Measurements from ENCODE around the gene AHDC1.
A peak's percentile ranks its signal among the peaks of the same experiment; 100 is the strongest.

DNA sequence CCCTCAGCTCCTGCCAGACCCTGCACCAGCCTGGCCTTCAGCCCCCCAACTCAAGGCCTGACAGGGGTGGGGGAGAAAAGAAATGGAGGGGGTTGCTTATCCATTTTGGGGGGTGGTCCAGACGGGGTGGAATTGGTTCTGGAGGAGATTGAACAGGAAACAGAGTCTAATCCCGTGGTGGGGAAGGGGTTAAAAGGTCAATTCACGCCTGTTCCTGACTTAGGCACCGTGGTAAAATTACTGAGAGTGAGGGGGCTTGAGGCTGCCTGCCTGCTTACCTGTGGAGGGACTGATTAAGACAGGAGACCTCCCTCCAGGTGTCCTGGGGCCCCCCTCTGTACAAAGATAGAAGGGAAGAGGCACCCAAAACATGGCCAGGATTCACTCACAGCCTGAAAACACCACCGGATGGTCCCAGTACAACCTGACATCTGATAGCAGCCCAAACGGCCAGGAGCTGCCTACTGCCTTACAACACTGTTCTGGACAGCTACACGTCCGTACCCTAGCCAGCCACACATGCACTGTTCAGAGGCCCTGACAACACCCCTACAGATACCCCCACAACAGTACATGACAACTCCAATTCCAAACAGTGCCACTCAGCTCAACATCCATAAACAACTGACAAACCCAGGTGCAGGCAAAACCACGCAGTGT lies 31.8 kb downstream of the AHDC1 start:
- no peak for TF ChIP-seq GABPB1 (CRISPR knock-in tag; IDR thresholded peaks at IDR 0.05)
- TF ChIP-seq CBFB (CRISPR knock-in tag; IDR thresholded peaks at IDR 0.05; ENCODE audit: low read depth), result no peak
- TF ChIP-seq, protein P1, sequence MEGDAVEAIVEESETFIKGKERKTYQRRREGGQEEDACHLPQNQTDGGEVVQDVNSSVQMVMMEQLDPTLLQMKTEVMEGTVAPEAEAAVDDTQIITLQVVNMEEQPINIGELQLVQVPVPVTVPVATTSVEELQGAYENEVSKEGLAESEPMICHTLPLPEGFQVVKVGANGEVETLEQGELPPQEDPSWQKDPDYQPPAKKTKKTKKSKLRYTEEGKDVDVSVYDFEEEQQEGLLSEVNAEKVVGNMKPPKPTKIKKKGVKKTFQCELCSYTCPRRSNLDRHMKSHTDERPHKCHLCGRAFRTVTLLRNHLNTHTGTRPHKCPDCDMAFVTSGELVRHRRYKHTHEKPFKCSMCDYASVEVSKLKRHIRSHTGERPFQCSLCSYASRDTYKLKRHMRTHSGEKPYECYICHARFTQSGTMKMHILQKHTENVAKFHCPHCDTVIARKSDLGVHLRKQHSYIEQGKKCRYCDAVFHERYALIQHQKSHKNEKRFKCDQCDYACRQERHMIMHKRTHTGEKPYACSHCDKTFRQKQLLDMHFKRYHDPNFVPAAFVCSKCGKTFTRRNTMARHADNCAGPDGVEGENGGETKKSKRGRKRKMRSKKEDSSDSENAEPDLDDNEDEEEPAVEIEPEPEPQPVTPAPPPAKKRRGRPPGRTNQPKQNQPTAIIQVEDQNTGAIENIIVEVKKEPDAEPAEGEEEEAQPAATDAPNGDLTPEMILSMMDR (IDR thresholded peaks at IDR 0.05), result no peak
- TF ChIP-seq, protein P2, sequence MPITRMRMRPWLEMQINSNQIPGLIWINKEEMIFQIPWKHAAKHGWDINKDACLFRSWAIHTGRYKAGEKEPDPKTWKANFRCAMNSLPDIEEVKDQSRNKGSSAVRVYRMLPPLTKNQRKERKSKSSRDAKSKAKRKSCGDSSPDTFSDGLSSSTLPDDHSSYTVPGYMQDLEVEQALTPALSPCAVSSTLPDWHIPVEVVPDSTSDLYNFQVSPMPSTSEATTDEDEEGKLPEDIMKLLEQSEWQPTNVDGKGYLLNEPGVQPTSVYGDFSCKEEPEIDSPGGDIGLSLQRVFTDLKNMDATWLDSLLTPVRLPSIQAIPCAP (CRISPR knock-in tag; IDR thresholded peaks at IDR 0.05), result no peak
- peak; percentile 51; the same call in 1 of the 2 replicates for TF ChIP-seq ZNF423 (CRISPR knock-in tag; IDR thresholded peaks at IDR 0.05)
- TF ChIP-seq, protein P3, sequence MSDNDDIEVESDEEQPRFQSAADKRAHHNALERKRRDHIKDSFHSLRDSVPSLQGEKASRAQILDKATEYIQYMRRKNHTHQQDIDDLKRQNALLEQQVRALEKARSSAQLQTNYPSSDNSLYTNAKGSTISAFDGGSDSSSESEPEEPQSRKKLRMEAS (CRISPR knock-in tag; IDR thresholded peaks at IDR 0.05), result no peak
- no peak for TF ChIP-seq JUN (CRISPR knock-in tag; IDR thresholded peaks at IDR 0.05)
- no peak for TF ChIP-seq TP53 (CRISPR knock-in tag; IDR thresholded peaks at IDR 0.05)
- TF ChIP-seq, protein P4, sequence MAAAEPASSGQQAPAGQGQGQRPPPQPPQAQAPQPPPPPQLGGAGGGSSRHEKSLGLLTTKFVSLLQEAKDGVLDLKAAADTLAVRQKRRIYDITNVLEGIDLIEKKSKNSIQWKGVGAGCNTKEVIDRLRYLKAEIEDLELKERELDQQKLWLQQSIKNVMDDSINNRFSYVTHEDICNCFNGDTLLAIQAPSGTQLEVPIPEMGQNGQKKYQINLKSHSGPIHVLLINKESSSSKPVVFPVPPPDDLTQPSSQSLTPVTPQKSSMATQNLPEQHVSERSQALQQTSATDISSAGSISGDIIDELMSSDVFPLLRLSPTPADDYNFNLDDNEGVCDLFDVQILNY (CRISPR knock-in tag; IDR thresholded peaks at IDR 0.05), result no peak
- TF ChIP-seq, protein P5, sequence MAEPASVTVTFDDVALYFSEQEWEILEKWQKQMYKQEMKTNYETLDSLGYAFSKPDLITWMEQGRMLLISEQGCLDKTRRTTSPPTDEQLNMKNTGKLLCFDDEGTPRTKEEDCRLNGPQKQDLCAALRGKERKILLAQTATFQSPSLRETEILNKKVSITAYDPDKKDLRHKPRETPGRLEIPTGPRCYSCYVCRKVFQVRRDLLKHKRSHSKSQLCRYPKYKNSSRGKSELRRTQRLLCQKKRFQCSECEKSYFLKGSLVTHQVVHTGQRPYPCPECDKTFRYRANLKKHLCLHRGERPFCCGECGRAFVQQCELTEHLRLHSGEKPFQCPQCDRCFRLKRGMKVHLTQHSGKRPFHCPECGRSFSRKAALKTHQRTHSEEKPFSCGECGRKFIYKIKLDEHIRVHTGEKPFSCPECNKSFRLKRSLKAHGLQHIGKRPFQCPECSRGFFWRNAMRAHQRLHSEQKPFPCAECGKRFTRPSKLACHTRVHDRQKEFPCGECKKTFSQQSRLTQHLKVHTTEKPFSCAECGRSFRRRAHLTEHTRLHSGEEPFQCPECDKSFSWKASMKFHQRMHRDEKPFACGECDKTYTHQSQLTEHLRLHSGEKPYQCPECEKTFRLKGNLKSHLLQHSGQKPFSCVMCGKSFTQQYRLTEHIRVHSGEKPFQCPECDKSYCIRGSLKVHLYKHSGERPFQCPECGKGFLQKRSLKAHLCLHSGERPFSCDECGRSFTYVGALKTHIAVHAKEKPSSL (CRISPR knock-in tag; conservative IDR thresholded peaks at IDR 0.05), result no peak
- TF ChIP-seq, protein P6, sequence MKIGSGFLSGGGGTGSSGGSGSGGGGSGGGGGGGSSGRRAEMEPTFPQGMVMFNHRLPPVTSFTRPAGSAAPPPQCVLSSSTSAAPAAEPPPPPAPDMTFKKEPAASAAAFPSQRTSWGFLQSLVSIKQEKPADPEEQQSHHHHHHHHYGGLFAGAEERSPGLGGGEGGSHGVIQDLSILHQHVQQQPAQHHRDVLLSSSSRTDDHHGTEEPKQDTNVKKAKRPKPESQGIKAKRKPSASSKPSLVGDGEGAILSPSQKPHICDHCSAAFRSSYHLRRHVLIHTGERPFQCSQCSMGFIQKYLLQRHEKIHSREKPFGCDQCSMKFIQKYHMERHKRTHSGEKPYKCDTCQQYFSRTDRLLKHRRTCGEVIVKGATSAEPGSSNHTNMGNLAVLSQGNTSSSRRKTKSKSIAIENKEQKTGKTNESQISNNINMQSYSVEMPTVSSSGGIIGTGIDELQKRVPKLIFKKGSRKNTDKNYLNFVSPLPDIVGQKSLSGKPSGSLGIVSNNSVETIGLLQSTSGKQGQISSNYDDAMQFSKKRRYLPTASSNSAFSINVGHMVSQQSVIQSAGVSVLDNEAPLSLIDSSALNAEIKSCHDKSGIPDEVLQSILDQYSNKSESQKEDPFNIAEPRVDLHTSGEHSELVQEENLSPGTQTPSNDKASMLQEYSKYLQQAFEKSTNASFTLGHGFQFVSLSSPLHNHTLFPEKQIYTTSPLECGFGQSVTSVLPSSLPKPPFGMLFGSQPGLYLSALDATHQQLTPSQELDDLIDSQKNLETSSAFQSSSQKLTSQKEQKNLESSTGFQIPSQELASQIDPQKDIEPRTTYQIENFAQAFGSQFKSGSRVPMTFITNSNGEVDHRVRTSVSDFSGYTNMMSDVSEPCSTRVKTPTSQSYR (CRISPR knock-in tag; IDR thresholded peaks at IDR 0.05), result no peak

Measured in WTC11 (cell line).